AG10803 (cell line): Measurements from ENCODE around the gene CEP162.
A peak's percentile ranks its signal among the peaks of the same experiment; 100 is the strongest.
"Not testable (repeated sequence)": the region's sequence is repeated elsewhere in the genome, so short reads cannot be mapped to it uniquely, and the experiment has no call there.

Experiments
- DNase-seq: peaks from one replicate; pipeline ENCODE4 v3.0.0; 2010; ENCODE audit warnings: low read depth
- H3K4me3 ChIP-seq: 2 replicates; pipeline ENCODE4 v1.5.1; 2011; ENCODE audit warnings: mild to moderate bottlenecking, low read length, control low read depth
- TF ChIP-seq, protein P1 (sequence below): conservative IDR thresholded peaks from 2 replicates; pipeline ENCODE4 v1.5.1; 2011; ENCODE audit warnings: mild to moderate bottlenecking, low read length, control low read depth, inconsistent platforms

CEP162 gene

GRCh38 chr6:84253380-84253779 lies 25.9 kb upstream of the CEP162 start:
- TF ChIP-seq, protein P1, sequence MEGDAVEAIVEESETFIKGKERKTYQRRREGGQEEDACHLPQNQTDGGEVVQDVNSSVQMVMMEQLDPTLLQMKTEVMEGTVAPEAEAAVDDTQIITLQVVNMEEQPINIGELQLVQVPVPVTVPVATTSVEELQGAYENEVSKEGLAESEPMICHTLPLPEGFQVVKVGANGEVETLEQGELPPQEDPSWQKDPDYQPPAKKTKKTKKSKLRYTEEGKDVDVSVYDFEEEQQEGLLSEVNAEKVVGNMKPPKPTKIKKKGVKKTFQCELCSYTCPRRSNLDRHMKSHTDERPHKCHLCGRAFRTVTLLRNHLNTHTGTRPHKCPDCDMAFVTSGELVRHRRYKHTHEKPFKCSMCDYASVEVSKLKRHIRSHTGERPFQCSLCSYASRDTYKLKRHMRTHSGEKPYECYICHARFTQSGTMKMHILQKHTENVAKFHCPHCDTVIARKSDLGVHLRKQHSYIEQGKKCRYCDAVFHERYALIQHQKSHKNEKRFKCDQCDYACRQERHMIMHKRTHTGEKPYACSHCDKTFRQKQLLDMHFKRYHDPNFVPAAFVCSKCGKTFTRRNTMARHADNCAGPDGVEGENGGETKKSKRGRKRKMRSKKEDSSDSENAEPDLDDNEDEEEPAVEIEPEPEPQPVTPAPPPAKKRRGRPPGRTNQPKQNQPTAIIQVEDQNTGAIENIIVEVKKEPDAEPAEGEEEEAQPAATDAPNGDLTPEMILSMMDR, result no peak
- H3K4me3 ChIP-seq, result no peak overlapping the region
- no peak for DNase-seq

DNA sequence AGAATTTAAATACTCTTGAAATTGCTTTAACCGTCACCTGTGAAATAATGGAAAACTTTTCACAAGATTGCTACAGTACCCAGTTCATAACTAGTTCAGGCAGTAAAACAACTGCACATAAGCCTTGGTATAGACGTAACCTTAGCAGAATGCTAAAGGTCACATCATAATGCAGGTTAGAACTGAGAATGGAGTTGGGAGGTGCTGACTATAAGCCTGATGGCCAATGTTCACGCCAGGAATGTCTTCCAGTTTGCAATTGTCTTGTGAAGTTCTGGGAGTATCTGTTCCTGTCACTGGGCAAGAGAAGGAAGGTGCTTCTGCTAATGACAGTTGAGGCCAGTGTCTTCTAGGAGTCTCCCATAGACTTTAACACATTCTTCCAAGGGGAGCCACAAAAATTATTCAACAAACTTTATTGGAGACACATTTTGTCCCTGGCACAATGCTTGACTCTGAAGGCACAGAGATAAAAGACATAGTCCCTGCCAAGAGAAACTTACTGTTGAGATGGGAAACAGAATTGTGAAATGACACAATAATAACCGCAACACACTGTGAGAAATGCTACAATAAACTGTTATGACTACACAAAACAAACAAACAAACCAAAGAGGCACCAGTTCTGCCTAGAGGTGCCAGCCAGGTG lies 24.6 kb upstream of the CEP162 start:
- TF ChIP-seq, protein P1, result no peak
- DNase-seq, result peak; percentile 31
- no peak overlapping the region for H3K4me3 ChIP-seq

- TF ChIP-seq, protein P1, result no peak
- no peak for DNase-seq
Observed at GRCh38 chr6:84249724-84250123, 22.3 kb upstream of the CEP162 start.

DNA sequence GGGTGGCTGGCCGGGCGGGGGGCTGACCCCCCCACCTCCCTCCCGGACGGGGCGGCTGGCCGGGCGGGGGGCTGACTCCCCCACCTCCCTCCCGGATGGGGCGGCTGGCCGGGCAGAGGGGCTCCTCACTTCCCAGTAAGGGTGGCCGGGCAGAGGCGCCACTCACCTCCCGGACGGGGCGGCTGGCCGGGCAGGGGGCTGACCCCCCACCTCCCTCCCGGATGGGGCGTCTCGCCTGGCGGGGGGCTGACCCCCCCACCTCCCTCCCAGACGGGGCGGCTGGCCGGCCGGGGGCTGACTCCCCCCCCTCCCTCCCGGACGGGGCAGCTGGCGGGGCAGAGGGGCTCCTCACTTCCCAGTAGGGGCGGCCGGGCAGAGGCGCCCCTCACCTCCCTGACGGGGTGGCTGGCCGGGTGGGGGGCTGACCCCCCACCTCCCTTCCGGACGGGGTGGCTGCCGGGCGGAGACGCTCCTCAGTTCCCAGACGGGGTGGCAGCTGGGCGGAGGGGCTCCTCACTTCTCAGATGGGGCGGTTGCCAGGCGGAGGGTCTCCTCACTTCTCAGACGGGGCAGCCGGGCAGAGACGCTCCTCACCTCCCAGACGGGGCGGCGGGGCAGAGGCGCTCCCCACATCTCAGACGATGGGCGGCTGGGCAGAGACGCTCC lies 17.1 kb upstream of the CEP162 start:
- H3K4me3 ChIP-seq, DNase-seq: not testable (repeated sequence)

More at GRCh38 chr6:84249724-84250123, 22.3 kb upstream of the CEP162 start:
- H3K4me3 ChIP-seq, result no peak overlapping the region

DNA sequence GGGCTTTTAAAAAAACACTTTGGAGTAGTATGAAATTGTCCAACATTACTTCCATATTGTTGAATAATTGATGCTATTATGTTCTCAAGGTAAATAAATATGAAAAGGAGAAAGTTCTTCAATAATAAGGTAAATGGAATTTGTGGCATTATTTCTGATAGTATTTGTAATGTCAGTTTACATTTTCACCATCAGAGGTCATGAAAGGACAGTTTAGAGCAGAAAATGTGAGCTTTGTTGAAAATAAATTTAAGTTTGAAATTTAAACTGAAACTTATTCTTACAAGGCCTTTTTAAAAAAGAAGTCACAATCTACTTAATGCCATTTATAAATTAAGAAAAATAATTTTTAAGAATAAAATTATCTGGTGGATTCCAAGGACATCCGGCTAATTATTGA lies 15.8 kb upstream of the CEP162 start:
- TF ChIP-seq, protein P1, result peak; percentile 55
- H3K4me3 ChIP-seq, result no peak overlapping the region
- DNase-seq, result peak; percentile 18

- DNase-seq, result no peak
- H3K4me3 ChIP-seq, result no peak overlapping the region
- TF ChIP-seq, protein P1, result no peak
Observed at GRCh38 chr6:84242265-84242664, 14.8 kb upstream of the CEP162 start.

- peak overlapping the region; percentile 92 for H3K4me3 ChIP-seq
- TF ChIP-seq, protein P1, result no peak
- no peak for DNase-seq
Observed at GRCh38 chr6:84228198-84228543, 728 bp upstream of the CEP162 start.
